ENCODE measurements around the gene SLC46A1.

- TF ChIP-seq CTCF (IDR thresholded peaks at IDR 0.05) (no peak), POLR2AphosphoS5 (IDR thresholded peaks at IDR 0.05) (no peak), POLR2A (IDR thresholded peaks at IDR 0.05) (no peak)
Observed at GRCh38 chr17:28404461-28404811, 1.6 kb downstream of the SLC46A1 start.
